DOHH2 (cell line): ENCODE data around the gene POU2F1.

Source experiments
- EZH2phosphoT487 ChIP-seq: fragments of 200-600 bp; sonication (generic); IDR thresholded peaks from 2 replicates; pipeline ENCODE4 v1.6.1; 2017; ENCODE audit warnings: borderline replicate concordance, mild to moderate bottlenecking, antibody characterized with exemption, low read length, moderate library complexity, mixed read lengths
- TF ChIP-seq, protein P1 (sequence below): fragments of 200-600 bp; sonication (generic); IDR thresholded peaks from one replicate; pipeline ENCODE4 v1.5.1; 2014; ENCODE audit warnings: antibody characterized with exemption, mild to moderate bottlenecking, low read depth, low read length; ENCODE audit not compliant: poor library complexity, severe bottlenecking

DNA sequence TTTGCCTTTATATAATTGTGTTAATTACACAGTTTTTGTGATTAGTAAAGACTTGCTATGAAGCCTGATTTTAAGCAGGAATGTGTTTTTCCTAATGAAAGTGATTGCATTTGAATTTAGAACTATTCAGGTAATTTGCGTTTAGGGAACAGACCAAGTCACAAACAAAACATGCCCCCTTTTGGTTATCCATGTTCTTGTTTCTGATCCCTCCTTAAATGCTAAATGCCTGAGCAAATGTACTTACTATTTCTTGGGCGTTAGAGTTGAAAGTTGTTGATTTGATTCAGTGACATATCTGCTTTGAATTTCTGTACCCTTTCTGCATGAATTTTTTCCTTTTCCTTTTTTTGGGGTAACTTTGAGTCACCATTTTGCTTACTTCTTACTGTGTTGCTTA, 5.2 kb downstream of the POU2F1 start:
- TF ChIP-seq, protein P1, sequence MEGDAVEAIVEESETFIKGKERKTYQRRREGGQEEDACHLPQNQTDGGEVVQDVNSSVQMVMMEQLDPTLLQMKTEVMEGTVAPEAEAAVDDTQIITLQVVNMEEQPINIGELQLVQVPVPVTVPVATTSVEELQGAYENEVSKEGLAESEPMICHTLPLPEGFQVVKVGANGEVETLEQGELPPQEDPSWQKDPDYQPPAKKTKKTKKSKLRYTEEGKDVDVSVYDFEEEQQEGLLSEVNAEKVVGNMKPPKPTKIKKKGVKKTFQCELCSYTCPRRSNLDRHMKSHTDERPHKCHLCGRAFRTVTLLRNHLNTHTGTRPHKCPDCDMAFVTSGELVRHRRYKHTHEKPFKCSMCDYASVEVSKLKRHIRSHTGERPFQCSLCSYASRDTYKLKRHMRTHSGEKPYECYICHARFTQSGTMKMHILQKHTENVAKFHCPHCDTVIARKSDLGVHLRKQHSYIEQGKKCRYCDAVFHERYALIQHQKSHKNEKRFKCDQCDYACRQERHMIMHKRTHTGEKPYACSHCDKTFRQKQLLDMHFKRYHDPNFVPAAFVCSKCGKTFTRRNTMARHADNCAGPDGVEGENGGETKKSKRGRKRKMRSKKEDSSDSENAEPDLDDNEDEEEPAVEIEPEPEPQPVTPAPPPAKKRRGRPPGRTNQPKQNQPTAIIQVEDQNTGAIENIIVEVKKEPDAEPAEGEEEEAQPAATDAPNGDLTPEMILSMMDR, result no peak
- TF ChIP-seq EZH2phosphoT487, result no peak
